ENCODE measurements around the gene KRT25. TPM values are rescaled to one million over a fixed set of nuclear protein-coding genes. Genes with fewer than 3 reads are reported as not detected.

Gene KRT25
- total RNA-seq, 1 experiment from 2014 or later = not detected

DNA sequence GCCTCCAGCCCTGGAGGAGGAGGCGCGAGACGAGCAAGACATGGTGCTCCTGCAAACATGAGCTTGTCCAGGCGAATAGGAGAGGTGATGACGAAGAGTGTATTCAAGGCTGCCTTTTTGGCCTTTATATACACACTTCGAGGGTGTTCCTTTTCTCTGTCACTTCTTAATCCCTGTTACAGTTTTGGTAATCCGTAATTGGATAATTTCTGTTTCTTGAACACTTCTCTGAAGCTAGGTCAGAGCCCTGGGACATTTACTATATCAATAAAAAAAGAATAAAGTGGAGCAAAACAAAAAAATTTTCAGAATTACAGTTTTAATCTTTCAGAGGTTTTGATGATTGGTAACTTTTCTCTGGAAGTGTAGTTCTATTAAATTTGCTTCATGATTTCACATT lies 51.5 kb downstream of the KRT25 start, which contains the start of gene KRT24:
Gene KRT24 (minus strand): TSS at position 101 of the 400 bp plus-strand sequence. CDS start 59 bp downstream, at position 42.
- no peak for ATAC-seq
- Histone ChIP-seq H2AFZ (ENCODE audit: low read depth, low read length, poor library complexity, severe bottlenecking) (no peak within 1 kb of the TSS), H3K4me3 (replicated peaks in 1 of 2; ENCODE audit: low read depth in 1 of 2, low read length in 2 of 2) (no peak within 1 kb of the TSS), H3K9ac (ENCODE audit: low read length) (no peak within 1 kb of the TSS), H3K27ac (ENCODE audit: low read depth, low read length) (no peak within 1 kb of the TSS), H3K79me2 (ENCODE audit: insufficient read depth, low read length) (no peaks in the 10 kb centered on the region), H4K20me1 (ENCODE audit: insufficient read depth) (no peaks in the 10 kb centered on the region), H3K36me3 (ENCODE audit: control insufficient read depth in 1 of 2, insufficient read depth in 2 of 2, low read length in 2 of 2) (no peaks in the 10 kb centered on the region), H3K4me2 (ENCODE audit: low read length) (no peak within 1 kb of the TSS), H3K9me2 (ENCODE audit: insufficient read depth) (no peaks in the 10 kb centered on the region), H3K27me3 (ENCODE audit: insufficient read depth, low read length) (no peaks in the 10 kb centered on the region), H3K9me3 (ENCODE audit: control insufficient read depth in 1 of 2, insufficient read depth in 1 of 2, low read depth in 1 of 2, low read length in 2 of 2) (no peaks in the 10 kb centered on the region), H3K4me1 (ENCODE audit: control insufficient read depth in 1 of 2, insufficient read depth in 2 of 2, low read length in 2 of 2) (no peaks in the 10 kb centered on the region)
- TF ChIP-seq CBX3 (IDR thresholded peaks at IDR 0.05; ENCODE audit: low read depth) (no peak), CEBPB (IDR thresholded peaks at IDR 0.05; ENCODE audit: low read depth) (no peak), YY1 (IDR thresholded peaks at IDR 0.05; ENCODE audit: extremely low read depth, insufficient replicate concordance, low read depth, low read length) (no peak), ZFX (IDR thresholded peaks at IDR 0.05) (no peak), JUND (IDR thresholded peaks at IDR 0.05) (no peak), TCF7L2 (IDR thresholded peaks at IDR 0.05; ENCODE audit: borderline replicate concordance, extremely low read depth, insufficient read depth, insufficient read length) (no peak), ELF1 (IDR thresholded peaks at IDR 0.05; ENCODE audit: borderline replicate concordance, low read depth) (no peak), FOSL1 (IDR thresholded peaks at IDR 0.05; ENCODE audit: low read depth) (no peak), SRF (IDR thresholded peaks at IDR 0.05; ENCODE audit: low read depth) (no peak), ZNF274 (IDR thresholded peaks at IDR 0.05; ENCODE audit: low read depth, low read length) (no peak), SP1 (IDR thresholded peaks at IDR 0.05; ENCODE audit: low read depth) (no peak), POLR2A (IDR thresholded peaks at IDR 0.05; ENCODE audit: borderline replicate concordance, extremely low read depth, insufficient read depth, insufficient read length) (no peak), EZH2 (IDR thresholded peaks at IDR 0.05) (no peak)
- TF ChIP-seq, protein P1, sequence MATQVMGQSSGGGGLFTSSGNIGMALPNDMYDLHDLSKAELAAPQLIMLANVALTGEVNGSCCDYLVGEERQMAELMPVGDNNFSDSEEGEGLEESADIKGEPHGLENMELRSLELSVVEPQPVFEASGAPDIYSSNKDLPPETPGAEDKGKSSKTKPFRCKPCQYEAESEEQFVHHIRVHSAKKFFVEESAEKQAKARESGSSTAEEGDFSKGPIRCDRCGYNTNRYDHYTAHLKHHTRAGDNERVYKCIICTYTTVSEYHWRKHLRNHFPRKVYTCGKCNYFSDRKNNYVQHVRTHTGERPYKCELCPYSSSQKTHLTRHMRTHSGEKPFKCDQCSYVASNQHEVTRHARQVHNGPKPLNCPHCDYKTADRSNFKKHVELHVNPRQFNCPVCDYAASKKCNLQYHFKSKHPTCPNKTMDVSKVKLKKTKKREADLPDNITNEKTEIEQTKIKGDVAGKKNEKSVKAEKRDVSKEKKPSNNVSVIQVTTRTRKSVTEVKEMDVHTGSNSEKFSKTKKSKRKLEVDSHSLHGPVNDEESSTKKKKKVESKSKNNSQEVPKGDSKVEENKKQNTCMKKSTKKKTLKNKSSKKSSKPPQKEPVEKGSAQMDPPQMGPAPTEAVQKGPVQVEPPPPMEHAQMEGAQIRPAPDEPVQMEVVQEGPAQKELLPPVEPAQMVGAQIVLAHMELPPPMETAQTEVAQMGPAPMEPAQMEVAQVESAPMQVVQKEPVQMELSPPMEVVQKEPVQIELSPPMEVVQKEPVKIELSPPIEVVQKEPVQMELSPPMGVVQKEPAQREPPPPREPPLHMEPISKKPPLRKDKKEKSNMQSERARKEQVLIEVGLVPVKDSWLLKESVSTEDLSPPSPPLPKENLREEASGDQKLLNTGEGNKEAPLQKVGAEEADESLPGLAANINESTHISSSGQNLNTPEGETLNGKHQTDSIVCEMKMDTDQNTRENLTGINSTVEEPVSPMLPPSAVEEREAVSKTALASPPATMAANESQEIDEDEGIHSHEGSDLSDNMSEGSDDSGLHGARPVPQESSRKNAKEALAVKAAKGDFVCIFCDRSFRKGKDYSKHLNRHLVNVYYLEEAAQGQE (IDR thresholded peaks at IDR 0.05; ENCODE audit: low read depth) = no peak
- CTCF ChIA-PET = interaction anchor here (0.7 kb wide), 1 partner anchor 27 kb away, joined by 3 read pairs; no protein-coding TSS in a partner anchor
- no peak for DNase-seq (ENCODE audit: low read depth, low spot score)
- RAD21 ChIA-PET (ENCODE audit: low non-redundant PET in 1 of 2, low total read pairs in 2 of 2, uncharacterized antibody in 2 of 2, unreplicated experiment in 2 of 2) = no interaction called here
- BruUV-seq (replicated peaks) = no TSS peak
- intact Hi-C loops (cut with micrococcal nuclease) = no loop called here
- POLR2A ChIA-PET = no interaction called here

Measured in HCT116 (cell line).